Measurements from ENCODE around the gene NME7. TPM values are rescaled to one million over a fixed set of nuclear protein-coding genes. Genes with fewer than 3 reads are reported as not detected.

The NME7 gene
- total RNA-seq, 1 experiment from 2014 or later, result 13.2 TPM

DNA sequence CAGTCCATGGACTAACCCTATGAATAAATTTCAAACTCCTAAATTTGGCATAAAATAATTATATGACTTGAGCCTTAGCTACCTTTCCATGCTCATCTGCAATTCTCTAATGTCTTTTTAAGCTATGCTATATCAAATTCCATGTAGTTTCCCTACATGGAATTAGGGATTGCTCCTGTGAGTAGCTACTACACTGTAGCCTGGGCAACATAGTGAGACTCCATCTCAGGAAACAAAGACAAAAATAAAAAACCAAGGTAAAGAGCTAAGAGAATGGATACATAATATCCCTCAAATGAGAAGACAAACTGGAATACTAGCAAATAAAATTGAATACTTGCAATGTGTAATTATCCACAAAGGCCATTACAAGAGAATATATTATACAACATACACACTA lies 223.6 kb downstream of the NME7 start:
- H2BK20ac ChIP-seq (ENCODE audit: low read depth, low read length, poor library complexity, severe bottlenecking), result no peak overlapping the region
- no peak overlapping the region for H2AK5ac ChIP-seq (ENCODE audit: insufficient read length, low read length)
- no peak overlapping the region for H2AFZ ChIP-seq (ENCODE audit: low read length)
- no peak overlapping the region for H3K14ac ChIP-seq (ENCODE audit: insufficient read depth, low read length)
- H3K4me1 ChIP-seq (ENCODE audit: insufficient read depth, low read length), result no peaks in the 10 kb centered on the region
- H4K20me1 ChIP-seq (ENCODE audit: control insufficient read depth, insufficient read depth, insufficient read length), result no peaks in the 10 kb centered on the region
- Mint-ChIP-seq H3K27ac (no peak overlapping the region; a peak in 1 of 7 replicates), H3K4me3 (no peak overlapping the region), H3K4me1 (peaks cover 3% of the 10 kb centered on the region in 2 experiments; a peak in 1 of 4 replicates), H3K36me3 (ENCODE audit: insufficient read depth in 1 of 3, low read depth in 3 of 3) (no peaks in the 10 kb centered on the region), H3K27me3 (ENCODE audit: low read depth) (no peaks in the 10 kb centered on the region), H3K9me3 (no peaks in the 10 kb centered on the region)
- H4K5ac ChIP-seq (ENCODE audit: insufficient read length, low read depth, low read length), result no peak overlapping the region
- no peak overlapping the region for H3K9ac ChIP-seq (ENCODE audit: extremely low read depth, insufficient read length, low read length)
- H2BK5ac ChIP-seq (ENCODE audit: insufficient read length, low read length), result no peak overlapping the region
- H3K4me2 ChIP-seq (ENCODE audit: insufficient read depth, insufficient read length, low read length), result no peak overlapping the region
- H3K18ac ChIP-seq (ENCODE audit: insufficient read length, low read depth, low read length), result no peak overlapping the region
- H4K91ac ChIP-seq (ENCODE audit: insufficient read length, low read depth, low read length), result no peak overlapping the region
- H3K23me2 ChIP-seq (ENCODE audit: insufficient read length, low read depth, low read length, poor library complexity, severe bottlenecking), result no peaks in the 10 kb centered on the region
- H2BK120ac ChIP-seq (ENCODE audit: low read depth, low read length, poor library complexity, severe bottlenecking), result no peak overlapping the region
- no peak overlapping the region for H3K4ac ChIP-seq (ENCODE audit: low read depth, low read length)
- no peak overlapping the region for H4K8ac ChIP-seq (replicated peaks; ENCODE audit: insufficient read length, low read depth, low read length)
- no peak for DNase-seq
- H3K9me3 ChIP-seq (ENCODE audit: control insufficient read depth, low read depth, low read length), result no peaks in the 10 kb centered on the region
- no peak overlapping the region for H2BK12ac ChIP-seq (ENCODE audit: insufficient read length, low read depth, low read length)
- no peak overlapping the region for H3T11ph ChIP-seq (ENCODE audit: low read length)
- H3K23ac ChIP-seq (ENCODE audit: insufficient read length, low read depth, low read length), result no peak overlapping the region
- H3K56ac ChIP-seq (ENCODE audit: insufficient read length, low read depth, low read length), result no peak overlapping the region
- H3K79me2 ChIP-seq (ENCODE audit: insufficient read depth, low read length), result no peaks in the 10 kb centered on the region
- no peak overlapping the region for H3K27ac ChIP-seq (ENCODE audit: insufficient read length, low read depth, low read length)
- no peaks in the 10 kb centered on the region for H3K79me1 ChIP-seq (ENCODE audit: insufficient read depth, low read depth, low read length, poor library complexity, severe bottlenecking)
- no peaks in the 10 kb centered on the region for H3K27me3 ChIP-seq (ENCODE audit: insufficient read depth, low read length)
- TF ChIP-seq, protein P1, sequence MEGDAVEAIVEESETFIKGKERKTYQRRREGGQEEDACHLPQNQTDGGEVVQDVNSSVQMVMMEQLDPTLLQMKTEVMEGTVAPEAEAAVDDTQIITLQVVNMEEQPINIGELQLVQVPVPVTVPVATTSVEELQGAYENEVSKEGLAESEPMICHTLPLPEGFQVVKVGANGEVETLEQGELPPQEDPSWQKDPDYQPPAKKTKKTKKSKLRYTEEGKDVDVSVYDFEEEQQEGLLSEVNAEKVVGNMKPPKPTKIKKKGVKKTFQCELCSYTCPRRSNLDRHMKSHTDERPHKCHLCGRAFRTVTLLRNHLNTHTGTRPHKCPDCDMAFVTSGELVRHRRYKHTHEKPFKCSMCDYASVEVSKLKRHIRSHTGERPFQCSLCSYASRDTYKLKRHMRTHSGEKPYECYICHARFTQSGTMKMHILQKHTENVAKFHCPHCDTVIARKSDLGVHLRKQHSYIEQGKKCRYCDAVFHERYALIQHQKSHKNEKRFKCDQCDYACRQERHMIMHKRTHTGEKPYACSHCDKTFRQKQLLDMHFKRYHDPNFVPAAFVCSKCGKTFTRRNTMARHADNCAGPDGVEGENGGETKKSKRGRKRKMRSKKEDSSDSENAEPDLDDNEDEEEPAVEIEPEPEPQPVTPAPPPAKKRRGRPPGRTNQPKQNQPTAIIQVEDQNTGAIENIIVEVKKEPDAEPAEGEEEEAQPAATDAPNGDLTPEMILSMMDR (conservative IDR thresholded peaks at IDR 0.05), result no peak
- no peak overlapping the region for H2BK15ac ChIP-seq (ENCODE audit: low read depth, low read length)

Data from H9 (cell line).